ENCODE measurements around the gene PUS1.

PUS1 gene

DNA sequence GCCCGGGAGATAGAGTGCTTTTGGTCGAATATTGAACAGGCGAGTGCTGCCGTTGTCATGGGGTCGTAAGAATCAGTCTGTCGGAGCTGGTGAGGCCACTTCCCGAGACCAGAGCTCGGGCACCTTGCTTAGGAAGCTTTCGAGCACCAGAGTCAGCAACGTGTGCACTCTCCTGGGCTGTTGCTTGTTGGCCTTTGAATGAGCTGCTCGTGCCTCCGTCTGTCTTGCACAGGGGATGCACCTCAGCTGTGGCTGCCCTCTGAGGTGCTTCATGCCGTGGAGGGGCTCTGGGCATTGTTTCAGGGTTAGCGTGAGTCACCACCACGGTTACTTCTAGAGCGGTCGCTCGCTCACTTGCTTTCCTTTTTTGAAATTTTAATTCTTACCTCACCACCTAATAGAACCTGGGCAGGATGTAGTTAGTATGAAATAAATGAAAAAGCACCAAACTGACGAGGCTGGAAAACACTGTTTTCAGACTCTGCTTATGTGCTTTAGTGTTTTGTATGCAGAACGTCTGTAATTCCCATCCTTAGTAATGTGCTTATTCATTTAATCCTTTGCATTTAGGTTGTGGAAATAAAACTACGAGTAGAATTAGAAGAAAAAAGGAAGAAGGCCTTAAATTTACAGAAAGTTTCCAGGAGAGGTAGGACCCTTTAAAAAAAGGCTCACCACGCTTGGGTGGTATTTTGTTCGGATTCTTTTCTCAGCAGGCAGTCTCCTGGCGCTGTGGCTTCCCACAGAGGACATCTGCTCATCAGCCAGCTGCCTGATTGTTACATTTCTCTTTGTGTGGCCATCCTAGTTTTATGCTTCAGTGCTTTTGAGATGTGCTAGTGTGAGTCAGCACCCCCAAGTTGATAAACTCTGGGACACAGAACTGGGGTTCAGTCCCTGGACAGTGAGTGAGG lies 61.2 kb downstream of the PUS1 start:
- no peak for DNase-seq (ENCODE audit: low read depth in 2 of 2)

DNA sequence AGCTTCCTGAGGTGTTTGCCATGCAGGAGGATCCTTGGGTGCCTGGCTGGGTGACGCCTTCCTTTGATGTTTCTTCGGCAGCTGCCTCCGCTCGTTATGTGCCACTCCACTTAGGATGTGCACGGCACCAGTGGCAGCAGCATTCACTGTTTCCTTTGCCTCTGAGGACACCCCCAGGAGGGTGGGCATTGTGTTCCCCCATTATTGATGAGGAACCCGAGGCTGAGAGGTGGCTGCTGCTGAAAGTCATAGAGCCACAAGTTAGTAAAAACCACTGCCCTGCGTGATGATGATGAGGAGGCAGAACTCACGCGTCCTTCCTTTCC lies 61.9 kb downstream of the PUS1 start:
- no peak for DNase-seq (ENCODE audit: low read depth in 2 of 2)

DNA sequence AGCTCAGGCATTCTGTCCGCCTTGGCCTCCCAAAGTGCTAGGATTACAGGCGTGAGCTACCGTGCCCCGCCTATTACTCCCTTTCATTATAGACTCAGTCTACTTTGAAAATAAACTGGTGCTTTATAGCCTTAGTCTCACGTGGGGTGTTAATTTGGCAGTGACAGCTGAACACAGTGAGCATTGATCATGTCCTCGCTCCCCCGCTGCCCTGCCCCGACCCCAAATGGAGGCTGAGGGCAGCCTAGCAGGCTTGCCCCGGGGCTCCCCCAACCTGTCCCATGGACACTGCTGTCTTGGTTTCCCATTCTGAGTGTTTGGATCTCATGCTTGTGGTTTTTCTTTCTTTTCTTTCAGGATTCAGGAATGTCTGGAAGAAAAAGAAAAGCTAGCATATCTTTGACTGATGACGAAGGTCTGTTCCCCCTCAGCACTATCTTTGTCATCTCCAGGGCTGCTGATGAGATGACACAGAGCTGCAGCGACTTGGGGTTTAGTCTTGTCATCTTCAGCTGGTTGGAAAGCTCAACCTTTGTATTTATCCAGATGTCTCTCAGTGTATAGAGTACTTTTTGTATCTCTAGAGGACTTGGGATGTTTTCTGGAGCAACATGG lies 62.8 kb downstream of the PUS1 start:
- DNase-seq (ENCODE audit: low read depth in 2 of 2), result no peak

DNA sequence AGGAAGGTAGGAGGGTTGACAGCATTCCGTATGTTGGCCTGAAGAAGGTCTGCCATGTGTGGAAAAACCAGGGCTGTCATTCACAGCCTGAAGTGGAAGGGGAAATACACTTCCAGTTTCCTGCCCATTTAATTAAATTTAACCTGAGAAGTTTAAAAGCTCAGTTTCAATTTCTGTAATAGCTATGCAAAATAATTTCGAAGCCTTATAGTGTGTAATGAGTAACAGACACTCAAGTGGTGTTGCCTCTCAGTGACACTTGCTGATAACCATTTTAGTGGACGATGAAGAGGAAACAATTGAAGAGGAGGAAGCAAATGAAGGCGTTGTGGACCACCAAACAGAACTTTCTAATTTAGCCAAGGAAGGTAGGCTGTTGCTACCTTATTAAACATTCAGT lies 65.5 kb downstream of the PUS1 start:
- DNase-seq (ENCODE audit: low read depth in 2 of 2), result no peak
